Activated CD4-positive, CD25-positive, alpha-beta regulatory T cell treated with anti-CD3 and anti-CD28 coated beads, Interleukin-2, amount 50 U/mL, for 24 hours (primary cell): Measurements from ENCODE around the gene BRD7.

Experiments used
- ATAC-seq, 2 donors: fragments of 150-1000 bp; cut with Tn5 transposase; one replicate each; pipeline ENCODE4 v1.10.0; 2021; ENCODE audit warnings: mild to moderate bottlenecking in 1 of 2, moderate library complexity in 1 of 2

Gene BRD7

DNA sequence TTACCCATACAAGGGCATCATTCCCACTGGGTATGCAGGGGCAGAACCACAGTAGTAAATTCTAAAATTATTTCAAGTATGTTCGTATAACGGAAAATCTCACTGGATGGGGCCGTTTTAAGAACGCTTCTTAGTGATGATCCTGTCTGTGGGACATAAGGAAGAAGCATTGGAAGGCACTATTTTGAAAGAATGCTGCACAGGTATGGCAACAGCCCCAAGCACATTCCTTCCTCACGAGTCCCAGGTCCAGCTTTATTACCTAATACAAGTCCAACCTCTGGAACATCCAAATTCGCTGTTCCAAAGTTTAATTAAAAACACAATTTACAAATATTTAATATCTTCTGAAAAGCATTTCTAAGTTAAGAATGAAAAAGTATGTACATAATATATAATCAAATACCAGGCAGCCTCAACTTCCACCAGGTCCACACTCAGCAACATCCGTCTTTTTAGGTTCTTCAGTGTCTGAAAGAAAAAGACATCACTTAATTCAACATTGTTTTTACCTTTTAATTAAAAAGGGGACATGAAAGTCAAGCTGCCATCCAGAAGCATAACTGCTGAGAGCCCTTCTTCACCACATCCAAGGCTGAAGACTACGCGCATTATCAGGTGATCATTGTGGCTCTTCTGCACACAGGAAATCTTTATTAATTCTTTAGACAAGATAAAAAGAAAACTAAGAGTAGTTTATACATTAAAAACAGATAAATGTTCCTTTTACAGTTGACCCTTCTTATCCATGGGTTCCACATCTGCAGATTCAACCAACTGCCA lies 49.8 kb downstream of the BRD7 start:
- no peak for ATAC-seq

DNA sequence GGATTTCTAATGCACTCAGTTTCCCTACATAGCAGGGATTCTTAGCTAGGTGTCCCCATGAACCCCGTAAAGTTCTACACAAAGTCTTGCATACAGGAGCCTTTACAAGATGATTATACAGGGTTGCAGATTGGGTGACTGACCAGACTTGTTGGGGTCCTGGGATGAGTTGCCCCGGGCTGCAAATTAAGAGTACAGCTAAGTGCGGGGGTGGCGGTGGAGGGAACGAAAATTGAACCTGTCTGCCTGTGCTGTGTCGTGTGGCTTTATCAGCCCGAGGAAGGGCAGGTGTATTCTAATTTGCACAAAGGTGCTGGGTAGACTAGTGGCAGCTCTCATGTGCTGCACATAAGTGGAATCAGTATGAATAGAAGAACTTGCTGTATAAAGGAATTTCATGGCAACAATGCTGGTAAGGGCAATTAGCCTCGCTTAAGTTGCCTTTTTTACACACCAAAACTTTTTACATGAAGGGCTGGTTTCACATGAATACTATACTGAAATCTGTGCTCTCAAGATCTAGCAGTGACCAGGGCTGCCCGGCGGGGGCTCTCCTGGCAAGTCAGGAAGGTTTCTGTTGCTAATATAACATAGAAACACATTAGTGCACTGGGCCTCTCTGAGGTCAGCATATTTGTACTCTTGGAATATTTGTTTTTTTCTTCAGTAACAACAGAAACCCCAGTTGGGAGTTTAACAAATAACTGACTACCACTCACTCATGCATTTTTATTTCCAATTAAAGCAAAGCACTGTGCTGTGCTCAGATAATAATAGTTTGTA lies 51.7 kb downstream of the BRD7 start:
- no peak for ATAC-seq

DNA sequence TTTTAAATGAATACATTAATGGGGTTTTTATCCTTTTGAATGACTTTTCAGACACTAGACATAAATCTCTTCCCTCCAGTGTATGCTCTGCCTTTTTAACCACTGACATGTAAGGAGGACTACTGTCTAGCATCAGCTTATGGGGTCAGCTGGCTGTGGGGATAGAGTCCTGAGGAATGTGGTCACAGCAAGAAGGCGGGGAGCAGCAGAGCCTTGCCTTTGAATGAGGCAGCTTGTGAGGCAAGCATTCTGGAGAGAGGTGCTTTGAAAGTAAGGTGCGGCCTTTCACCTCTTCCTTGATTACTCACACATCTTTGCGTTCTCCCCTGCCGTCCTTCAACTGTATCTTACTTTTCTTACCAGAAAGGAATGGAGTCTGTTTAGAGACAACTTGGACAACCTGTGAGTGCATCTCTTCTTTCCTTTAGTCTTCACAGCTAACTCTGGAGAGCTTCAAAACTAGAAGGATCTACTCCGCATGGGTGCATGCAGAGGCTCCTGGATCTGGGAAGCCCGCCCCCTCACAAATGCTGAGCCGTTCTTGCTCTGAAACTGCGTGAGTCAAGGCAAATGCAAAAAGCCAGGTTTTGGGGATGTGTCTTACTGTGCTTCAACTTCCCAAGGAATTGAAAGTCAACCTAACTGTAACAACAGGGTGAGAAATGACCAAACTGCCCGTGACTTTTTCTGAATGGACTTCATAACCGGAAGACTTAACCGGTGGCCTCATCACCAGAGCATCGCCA lies 52.5 kb downstream of the BRD7 start:
- no peak for ATAC-seq

DNA sequence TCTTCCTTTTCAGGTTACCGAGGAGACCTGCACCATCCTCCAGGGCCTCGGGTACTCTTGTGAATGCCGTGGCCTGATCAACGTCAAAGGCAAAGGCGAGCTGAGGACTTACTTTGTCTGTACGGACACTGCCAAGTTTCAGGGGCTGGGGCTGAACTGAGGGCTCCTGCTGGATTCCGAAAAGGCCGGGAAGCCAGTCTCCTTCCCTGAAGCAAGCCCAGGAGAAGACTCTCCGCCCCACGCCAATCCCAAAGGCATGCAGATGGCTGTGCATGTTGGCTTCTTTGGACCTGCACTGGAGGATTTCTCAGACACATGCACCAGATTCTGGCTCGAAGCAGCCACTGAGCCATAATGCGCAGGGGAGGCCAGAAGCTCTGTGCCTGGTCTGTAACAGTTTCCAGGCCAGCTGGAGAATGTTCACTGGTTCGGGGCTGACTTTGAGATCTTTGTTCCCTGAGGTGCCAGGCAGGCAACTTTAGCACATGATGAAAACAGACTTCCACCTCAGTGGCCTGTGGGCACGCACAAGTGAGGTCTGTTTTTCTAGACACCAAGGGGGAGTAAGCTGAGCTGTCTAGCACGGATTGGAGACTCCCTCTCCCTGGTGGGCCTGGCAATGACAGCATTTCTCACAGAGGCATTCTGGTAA lies 53.3 kb downstream of the BRD7 start:
- ATAC-seq: no peak

DNA sequence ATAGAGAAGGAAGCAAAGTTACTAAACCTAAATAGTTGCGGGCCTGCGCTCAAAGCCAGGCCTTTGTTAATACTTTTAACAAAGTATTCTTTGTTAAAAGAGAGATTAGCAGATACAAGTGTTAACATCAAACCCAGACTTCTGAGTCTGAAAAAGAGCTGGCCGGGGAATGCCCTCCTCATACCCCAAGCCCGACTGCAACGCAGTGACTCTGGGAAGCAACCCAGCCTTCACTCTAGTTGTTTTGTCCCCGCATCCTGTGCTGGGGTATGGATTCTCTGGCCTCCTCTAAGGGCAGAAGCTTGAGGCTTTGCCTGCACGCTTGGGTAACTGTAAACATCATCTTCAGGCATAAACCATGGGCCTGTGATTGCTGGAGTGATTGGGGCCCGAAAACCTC lies 54.1 kb downstream of the BRD7 start:
- ATAC-seq: no peak

DNA sequence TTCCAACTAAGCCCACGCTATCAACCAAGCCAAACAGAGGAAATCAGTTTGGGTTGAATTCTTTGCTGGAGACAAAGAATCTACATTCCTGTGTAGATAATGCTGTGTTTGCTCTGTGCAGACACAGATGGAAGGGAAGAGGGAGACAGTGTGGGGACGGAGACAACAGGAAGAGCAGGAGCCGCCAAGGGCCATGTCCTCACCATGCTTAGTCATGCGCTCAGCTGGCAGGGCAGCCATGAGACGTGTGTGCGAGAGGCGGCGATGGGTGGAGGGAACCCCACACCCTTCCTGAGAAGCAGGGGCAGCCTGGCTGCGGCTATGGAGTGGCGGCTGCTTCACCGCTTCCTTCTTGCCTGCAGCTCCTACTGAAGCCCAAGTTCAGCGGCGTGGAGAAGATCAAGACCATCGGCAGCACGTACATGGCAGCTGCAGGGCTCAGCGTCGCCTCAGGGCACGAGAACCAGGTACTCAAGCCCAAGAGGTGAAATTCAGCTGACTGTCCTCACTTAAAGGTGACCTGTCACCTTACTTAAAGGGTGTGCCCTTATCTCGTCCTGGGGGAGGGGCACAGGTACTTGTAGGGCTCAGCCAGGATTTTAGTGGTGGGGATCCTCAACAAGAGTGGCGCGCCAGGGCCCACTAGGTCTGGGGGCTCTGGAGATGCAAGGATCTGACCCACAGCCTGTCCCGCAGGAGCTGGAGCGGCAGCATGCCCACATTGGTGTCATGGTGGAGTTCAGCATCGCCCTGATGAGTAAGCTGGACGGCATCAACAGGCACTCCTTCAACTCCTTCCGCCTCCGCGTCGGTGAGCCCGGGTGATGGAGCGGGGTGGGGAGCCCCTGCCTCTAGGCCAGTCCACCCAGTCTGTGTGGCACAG lies 55.0 kb downstream of the BRD7 start:
- peak in 1 of 2 donors; percentile 62 for ATAC-seq

DNA sequence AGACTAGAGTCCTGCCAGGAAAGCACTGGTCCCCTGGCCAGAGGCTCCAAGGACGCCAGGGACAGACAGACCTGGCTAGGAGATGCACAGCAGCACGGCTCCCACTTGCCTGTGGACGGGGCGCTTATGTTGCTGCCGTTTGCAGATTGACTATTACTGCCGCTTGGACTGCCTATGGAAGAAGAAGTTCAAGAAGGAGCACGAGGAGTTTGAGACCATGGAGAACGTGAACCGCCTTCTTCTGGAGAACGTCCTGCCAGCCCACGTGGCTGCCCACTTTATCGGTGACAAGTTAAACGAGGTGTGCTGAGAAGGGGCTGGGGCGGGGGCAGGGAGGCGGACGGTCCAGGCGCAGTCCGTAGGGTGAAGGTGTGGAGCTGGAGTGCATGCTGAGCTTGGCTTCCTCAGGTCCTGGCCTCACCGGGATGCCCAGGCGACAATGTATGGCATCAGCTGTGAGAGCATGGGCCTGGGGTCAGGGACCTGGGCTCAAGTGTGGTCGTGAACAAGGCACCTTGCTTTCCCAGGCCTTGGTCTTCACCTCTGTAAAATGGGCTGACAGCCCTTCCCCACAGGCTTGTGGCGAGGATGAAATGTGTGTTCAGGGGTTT lies 56.8 kb downstream of the BRD7 start:
- ATAC-seq: no peak

DNA sequence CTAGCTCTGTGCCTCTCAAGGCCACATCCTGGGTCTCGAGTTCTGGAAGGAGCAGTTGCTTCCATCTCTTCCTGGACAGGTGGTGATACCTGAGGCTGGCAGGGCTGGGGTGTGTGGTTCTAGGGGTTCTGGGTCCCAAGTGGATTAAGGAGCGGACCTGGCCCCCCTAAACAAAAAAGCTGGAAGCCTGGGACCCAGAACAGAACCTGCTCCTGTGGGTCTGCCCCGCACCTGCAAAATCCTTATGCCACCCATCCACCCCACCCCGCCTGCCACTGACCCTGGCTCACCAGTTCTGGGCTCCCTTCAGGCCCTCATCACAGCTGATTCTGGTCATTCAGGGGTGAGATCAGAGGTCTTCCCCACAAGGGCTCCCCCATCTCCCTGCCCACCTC lies 57.7 kb downstream of the BRD7 start:
- no peak for ATAC-seq

DNA sequence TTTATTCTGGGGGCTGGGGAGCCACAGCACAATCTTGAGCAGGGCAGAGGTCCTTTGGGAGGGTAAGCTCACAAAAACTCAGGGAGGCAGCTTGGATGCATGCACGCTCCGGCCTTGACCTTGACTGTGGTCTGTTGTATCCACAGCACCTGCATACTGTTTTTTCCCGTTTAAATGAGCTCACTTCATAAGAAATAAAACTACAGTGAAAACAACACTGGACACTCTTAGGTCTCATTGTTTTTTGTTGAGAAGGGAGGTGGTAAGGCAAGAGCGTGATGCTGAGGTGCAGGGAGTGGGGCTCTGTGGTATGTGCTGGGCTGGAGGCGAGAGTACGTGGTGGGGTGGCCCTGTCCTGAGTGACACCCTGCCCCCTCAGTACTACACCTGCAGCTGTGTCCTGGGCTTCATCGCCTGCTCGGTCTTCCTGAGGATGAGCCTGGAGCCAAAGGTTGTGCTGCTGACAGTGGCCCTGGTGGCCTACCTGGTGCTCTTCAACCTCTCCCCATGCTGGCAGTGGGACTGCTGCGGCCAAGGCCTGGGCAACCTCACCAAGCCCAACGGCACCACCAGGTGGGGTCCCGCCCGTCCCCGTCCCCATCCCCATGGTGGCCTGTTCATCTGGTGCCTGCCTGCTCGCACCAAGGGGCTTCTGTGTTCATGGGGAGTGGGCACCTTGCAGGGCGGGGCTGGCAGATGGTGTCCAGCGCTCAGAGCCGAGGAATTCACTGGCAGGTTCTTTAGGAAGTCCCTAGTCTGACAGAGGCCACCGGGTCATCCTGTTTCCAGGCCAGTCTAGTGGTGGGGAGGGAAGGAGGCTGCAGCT lies 58.3 kb downstream of the BRD7 start:
- no peak for ATAC-seq

DNA sequence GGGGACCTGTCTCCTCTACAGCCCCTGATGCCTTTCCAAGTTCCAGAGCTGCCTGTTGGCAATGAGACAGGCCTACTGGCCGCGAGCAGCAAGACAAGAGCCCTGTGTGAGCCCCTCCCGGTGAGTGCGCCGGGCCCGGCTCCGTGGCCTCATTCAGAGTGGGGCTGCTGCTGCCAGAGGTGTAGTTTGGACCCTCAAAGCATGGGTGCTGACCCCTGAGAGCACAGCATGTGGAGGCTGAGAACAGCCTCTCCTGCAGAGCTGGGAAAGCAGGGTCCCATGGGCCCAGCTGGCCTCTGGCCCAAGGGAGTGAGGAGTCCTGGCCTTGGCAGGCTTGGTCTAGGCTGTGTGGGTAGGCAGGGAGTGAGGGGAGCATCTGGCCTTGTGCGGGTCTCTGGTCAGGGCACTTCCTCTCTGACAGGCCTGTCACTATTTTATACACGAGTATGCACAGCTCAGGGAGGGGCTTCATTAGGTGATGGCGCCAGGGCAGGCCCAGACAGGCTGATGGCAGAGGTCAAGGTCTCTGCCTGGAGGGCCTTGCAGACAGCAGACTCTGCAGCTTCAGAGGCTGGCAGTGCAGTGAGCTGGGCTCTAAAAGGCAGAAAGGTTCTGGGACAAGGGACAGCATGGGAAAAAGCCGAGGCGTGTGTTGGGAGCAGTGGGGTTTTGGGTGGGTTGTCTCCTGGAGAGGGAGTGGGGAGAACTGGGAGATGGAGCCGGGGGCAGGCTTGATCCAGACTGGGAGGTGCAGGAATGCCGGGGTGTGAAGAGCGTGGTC lies 59.1 kb downstream of the BRD7 start:
- no peak for ATAC-seq

DNA sequence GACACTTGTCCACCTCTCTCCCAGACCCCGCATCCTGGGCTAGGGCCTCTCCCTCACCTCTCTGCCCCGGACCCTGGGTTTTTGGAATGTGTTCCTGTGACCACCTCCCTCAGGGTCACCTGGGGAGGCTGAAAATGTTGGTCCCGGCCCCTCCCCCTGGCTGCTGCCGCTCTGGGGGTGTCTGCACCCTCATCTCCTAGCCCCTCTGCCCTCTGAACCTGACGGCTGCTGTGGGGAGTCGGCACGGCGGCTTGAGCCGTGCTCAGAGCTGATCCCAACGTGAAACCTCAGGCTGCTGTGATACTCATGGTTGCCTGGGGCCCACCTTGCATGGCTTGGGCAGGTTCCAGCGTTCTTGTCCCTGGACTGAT lies 59.6 kb downstream of the BRD7 start:
- ATAC-seq: no peak

DNA sequence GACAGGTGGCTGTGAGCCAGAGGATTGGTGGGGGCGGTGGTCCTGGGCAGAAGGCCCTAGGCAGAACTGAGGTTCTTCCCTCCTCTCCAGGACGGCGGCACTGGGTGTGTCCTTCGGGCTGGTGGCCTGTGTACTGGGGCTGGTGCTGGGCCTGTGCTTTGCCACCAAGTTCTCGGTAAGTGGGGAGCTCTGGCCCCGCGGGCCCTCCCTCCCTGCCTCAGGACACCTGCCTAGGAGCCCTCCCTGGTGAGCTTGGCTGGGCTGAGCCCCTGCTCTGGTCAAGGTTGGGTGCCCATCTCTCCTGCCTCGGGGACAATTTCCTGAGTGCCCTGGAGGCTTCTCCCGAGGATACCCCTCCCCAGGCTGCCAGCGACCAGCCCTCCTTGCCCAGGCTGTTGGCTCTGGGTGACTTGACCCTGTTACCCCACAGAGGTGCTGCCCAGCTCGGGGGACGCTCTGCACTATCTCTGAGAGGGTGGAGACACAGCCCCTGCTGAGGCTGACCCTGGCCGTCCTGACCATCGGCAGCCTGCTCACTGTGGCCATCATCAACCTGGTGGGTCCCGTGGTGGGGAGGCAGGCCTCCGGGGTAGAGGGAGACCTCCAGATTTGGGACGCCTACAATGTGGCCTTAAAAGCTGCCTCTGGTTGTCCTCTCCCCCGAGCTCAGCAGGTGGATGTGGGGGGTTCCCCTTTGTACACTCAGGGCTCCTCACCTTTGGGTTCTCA lies 60.4 kb downstream of the BRD7 start:
- ATAC-seq: no peak

DNA sequence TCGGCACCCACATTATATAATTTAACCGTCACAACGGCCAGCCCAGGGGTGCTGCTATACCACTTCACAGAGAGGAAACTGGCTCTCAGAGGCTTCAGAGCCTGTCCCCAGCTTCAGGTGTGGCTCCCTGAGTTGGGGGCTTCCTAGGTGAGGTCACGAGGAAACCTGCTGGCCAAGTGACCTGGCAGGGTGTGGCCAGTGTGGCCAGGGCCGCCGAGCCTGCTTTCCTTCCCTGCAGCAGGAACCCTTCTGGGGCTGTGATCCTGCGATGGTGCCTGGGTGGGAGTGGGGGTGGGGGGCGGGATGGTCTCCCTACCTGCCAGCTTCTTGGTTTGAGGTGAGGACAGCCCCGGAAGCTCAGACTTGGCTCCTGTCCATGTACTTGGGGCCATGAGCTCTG lies 62.5 kb downstream of the BRD7 start:
- no peak for ATAC-seq

DNA sequence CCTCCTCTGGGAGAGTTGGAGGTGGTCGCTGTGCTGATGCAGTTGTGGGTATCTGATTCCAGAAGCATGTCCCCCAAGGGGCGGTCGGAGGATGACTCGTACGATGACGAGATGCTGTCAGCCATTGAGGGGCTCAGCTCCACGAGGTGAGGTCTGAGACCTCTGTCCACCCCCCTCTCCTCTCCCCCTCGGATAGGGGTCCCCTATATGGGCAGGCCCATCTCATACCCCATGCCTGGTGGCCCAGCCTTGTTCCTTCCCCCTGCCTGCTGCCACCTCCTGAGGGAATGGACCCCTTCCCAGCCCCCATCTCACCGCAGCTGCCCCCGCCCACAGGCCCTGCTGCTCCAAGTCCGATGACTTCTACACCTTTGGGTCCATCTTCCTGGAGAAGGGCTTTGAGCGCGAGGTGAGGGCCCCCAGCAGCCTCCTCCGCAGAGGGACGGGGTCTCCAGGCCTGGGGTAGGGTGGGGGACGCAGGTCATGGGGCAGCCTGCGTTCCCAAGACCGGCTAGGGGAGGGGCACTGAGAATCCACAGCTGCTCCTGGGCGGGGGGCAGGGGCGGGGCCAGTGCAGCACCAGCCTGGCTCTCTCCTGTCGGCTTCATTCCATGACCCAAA lies 63.2 kb downstream of the BRD7 start:
- ATAC-seq: no peak

DNA sequence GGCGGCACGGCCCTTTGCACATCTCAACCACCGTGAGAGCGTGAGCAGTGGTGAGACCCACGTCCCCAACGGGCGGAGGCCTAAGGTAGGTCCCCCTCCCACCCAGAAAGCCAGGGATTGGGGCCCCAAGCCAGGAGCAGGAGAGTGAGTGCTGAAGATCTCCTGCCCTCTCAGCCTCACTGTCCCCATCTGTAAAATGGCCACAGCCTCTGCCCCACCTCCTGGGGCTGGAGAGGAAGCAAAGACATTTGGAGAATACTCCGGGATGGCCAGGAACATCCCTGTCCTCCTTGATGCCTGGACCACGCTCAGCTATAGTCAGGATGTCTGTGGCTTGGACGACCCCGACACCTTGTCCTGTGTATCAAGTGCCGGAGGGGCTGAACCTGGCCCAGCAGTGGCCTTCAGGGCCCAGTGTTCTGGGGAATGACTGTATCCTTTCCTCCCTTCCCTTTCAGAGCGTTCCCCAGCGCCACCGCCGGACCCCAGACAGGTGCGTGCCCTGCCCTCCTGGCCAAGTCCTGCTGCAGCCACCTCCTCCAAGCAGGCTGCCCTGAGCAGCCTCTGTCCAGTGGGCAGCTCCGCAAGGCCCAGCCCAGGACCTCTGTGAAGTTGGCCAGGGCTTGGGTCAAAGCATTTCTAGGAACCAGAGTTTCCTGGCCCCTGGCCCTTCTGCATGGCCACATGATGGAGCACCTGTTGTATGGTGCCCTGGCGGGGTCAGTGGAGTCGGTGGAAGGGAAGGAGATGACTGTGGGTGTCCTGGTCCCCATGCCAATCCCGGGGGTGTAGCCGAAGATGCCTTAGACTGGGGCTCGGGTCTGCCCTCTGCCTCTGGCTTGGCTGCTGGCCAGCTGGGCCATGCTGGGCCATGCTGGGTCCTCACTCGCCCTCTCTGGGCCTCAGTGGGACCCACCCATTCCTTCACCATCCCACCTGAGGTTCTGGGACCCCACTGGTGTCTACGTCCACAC lies 64.0 kb downstream of the BRD7 start:
- no peak for ATAC-seq

DNA sequence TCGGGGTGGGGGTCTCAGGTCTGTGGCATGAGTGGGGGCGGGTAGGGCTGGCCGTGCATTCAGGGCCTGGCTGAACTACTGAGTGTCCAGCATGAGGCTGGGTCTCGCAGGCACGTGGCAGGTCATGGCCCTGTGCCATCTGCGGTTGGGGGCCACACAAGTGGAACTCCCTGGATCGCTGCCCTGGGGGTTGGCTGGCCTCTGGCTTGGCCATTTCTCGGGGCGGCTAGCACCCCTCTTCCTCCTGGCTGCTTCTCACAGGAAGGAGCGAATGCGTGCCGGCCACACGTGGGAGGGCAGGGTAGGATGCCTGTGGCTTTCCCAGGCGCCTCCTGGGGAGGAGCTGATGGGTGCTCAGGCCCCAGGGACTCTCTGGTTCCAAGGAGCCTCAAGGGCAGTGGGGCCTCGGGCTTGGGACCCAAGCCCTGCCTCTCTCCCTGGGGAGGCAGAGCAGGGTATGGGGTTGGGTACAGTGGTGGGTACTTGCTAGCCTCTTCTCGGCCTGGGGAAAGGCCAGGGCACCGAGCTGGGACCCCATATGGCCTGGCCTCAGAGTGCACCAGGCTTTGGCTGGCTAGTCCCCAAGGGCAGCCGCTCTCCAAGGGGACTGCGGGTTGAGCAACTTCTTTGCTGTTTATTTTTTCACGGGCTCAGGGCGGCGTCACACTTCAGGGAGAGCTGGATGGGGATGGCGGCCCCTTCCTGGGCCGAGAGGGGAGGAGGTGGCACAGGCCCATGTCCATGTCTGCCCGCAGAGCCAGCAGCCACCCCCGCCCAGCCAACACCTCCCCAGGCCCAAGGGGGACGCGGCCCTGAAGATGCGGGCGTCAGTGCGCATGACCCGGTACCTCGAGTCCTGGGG lies 65.0 kb downstream of the BRD7 start:
- ATAC-seq: no peak
